ENCODE data around the gene LRRC17. TPM values are rescaled to one million over a fixed set of nuclear protein-coding genes. Genes with fewer than 3 reads are reported as not detected.
A peak's percentile ranks its signal among the peaks of the same experiment; 100 is the strongest.

LRRC17 gene
- total RNA-seq, 1 experiment from 2014 or later: 0.39 TPM

DNA sequence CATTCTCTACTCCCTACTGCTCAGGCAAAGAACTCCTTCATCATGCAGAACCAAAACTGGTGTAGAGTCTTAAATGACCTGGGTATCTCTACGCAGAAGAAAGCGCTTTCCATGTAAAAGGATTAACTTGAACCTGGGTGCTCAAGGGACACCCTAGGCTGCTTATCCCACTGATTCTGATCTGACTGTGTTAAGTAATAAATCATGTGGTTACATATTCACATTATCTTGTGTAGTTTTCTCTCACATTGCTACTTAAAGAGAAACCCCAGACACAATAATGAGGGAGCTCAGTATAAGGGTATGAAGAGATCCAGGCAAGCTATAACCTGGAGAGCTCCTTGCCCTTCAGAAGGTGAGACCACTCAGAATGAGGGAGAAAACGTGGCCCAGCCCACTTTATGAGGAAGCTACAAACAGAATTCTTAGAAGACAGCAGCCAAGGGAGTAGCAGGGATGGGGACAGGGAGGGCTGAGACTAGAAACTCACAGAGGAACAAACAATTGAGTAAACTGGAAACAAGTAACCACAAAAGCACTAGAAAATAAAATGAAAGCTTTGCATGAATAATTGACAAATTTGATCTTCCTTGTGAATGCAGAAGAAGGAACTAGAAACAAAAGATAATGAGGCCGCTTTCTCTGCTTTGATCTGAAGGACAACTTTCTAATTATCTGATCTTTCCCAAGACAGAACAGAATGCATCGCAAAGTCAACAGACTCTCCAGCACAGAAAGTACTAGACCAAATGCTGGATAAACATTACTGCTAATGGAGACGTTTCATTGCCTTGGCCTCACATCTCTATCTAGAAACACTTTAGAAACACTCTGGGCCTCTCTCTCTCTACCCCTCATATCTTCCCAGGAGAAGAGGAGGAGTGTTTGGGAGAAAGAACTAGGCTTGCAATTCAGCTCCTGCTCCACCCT, 76.1 kb downstream of the LRRC17 start:
- BruUV-seq (replicated peaks): no TSS peak
- CTCF ChIA-PET: no interaction called here
- H3K27ac ChIP-seq (ENCODE audit: low read length): peak overlapping the region; percentile 99

DNA sequence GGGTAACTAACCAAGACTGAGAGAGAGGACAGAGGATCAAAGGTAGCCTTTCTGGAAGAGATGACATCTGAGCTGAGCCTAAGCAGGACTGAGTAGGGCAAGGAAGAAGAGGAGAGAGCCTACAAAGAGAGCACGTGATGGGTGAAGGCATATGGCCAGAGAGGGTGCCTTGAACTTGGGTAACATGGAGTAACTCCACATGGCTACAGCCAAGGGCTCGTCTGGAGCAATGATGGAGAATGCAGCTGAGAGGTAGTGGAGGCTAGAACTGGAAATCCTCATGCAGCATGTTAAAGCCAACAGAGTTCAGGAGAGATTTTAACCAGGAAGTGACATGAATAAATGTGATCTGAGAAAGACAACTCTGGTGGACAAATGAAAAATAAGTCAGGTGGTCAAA, 77.8 kb downstream of the LRRC17 start:
- H3K36me3 ChIP-seq (ENCODE audit: control insufficient read depth, insufficient read depth, low read length): no peaks in the 10 kb centered on the region
- peak overlapping the region; percentile 99 for H3K27ac ChIP-seq (ENCODE audit: low read length)
- no peak overlapping the region for H3K4me3 ChIP-seq (ENCODE audit: low read depth in 2 of 2, low read length in 2 of 2)
- CTCF ChIA-PET: no interaction called here
- no TSS peak for BruUV-seq (replicated peaks)
- peaks cover 36% of the 10 kb centered on the region for H3K4me1 ChIP-seq (ENCODE audit: control insufficient read depth, insufficient read depth, low read length)
- no peaks in the 10 kb centered on the region for H3K27me3 ChIP-seq (ENCODE audit: control insufficient read depth, insufficient read depth, low read length)
- in situ Hi-C loops (cut with HindIII; ENCODE audit: low pct_unique_long_range_greater_than_20kb, low sequenced_read_pairs): no loop called here
- TF ChIP-seq POLR2AphosphoS5 (IDR thresholded peaks at IDR 0.05; ENCODE audit: low read depth, low read length) (no peak), TCF7L2 (IDR thresholded peaks at IDR 0.05; ENCODE audit: low read depth, low read length) (no peak), SIN3A (IDR thresholded peaks at IDR 0.05; ENCODE audit: borderline replicate concordance, insufficient read depth, low read depth, low read length) (no peak)
- TF ChIP-seq, protein P1, sequence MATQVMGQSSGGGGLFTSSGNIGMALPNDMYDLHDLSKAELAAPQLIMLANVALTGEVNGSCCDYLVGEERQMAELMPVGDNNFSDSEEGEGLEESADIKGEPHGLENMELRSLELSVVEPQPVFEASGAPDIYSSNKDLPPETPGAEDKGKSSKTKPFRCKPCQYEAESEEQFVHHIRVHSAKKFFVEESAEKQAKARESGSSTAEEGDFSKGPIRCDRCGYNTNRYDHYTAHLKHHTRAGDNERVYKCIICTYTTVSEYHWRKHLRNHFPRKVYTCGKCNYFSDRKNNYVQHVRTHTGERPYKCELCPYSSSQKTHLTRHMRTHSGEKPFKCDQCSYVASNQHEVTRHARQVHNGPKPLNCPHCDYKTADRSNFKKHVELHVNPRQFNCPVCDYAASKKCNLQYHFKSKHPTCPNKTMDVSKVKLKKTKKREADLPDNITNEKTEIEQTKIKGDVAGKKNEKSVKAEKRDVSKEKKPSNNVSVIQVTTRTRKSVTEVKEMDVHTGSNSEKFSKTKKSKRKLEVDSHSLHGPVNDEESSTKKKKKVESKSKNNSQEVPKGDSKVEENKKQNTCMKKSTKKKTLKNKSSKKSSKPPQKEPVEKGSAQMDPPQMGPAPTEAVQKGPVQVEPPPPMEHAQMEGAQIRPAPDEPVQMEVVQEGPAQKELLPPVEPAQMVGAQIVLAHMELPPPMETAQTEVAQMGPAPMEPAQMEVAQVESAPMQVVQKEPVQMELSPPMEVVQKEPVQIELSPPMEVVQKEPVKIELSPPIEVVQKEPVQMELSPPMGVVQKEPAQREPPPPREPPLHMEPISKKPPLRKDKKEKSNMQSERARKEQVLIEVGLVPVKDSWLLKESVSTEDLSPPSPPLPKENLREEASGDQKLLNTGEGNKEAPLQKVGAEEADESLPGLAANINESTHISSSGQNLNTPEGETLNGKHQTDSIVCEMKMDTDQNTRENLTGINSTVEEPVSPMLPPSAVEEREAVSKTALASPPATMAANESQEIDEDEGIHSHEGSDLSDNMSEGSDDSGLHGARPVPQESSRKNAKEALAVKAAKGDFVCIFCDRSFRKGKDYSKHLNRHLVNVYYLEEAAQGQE (IDR thresholded peaks at IDR 0.05; ENCODE audit: insufficient read depth in 1 of 2, low read depth in 2 of 2, low read length in 1 of 2): no peak
- TF ChIP-seq, protein P2, sequence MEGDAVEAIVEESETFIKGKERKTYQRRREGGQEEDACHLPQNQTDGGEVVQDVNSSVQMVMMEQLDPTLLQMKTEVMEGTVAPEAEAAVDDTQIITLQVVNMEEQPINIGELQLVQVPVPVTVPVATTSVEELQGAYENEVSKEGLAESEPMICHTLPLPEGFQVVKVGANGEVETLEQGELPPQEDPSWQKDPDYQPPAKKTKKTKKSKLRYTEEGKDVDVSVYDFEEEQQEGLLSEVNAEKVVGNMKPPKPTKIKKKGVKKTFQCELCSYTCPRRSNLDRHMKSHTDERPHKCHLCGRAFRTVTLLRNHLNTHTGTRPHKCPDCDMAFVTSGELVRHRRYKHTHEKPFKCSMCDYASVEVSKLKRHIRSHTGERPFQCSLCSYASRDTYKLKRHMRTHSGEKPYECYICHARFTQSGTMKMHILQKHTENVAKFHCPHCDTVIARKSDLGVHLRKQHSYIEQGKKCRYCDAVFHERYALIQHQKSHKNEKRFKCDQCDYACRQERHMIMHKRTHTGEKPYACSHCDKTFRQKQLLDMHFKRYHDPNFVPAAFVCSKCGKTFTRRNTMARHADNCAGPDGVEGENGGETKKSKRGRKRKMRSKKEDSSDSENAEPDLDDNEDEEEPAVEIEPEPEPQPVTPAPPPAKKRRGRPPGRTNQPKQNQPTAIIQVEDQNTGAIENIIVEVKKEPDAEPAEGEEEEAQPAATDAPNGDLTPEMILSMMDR (IDR thresholded peaks at IDR 0.05): no peak
- intact Hi-C loops (cut with micrococcal nuclease; ENCODE audit: unreplicated experiment): loop anchor here (2.0 kb wide), 1 partner anchor 20 kb away; no protein-coding TSS in a partner anchor
- ATAC-seq: no peak
- POLR2A ChIA-PET: no interaction called here
- DNase-seq (ENCODE audit: low read depth, low spot score): no peak
- peaks cover 8% of the 10 kb centered on the region; the same call in 1 of the 2 replicates for H3K9me3 ChIP-seq (ENCODE audit: control insufficient read depth, insufficient read depth, low read depth, low read length)

More for the DNA sequence above, 76.1 kb downstream of the LRRC17 start:
- Histone ChIP-seq H3K9me3 (ENCODE audit: control insufficient read depth, insufficient read depth, low read depth, low read length) (peaks cover 8% of the 10 kb centered on the region; the same call in 1 of the 2 replicates), H3K36me3 (ENCODE audit: control insufficient read depth, insufficient read depth, low read length) (no peaks in the 10 kb centered on the region), H3K27me3 (ENCODE audit: control insufficient read depth, insufficient read depth, low read length) (no peaks in the 10 kb centered on the region), H3K4me1 (ENCODE audit: control insufficient read depth, insufficient read depth, low read length) (peaks cover 31% of the 10 kb centered on the region), H3K4me3 (ENCODE audit: low read depth in 2 of 2, low read length in 2 of 2) (no peak overlapping the region)
- intact Hi-C loops (cut with micrococcal nuclease; ENCODE audit: unreplicated experiment): no loop called here
- in situ Hi-C loops (cut with HindIII; ENCODE audit: low pct_unique_long_range_greater_than_20kb, low sequenced_read_pairs): no loop called here
- TF ChIP-seq TCF7L2 (IDR thresholded peaks at IDR 0.05; ENCODE audit: low read depth, low read length) (no peak), SIN3A (IDR thresholded peaks at IDR 0.05; ENCODE audit: borderline replicate concordance, insufficient read depth, low read depth, low read length) (no peak)
- no peak for DNase-seq (ENCODE audit: low read depth, low spot score)
- POLR2A ChIA-PET: no interaction called here
- ATAC-seq: no peak

All from Panc1 (cell line).